HG02885 (cell line): ENCODE measurements around the gene PPP6R1.

Experiments used
- ATAC-seq: cut with Tn5 transposase; IDR thresholded peaks from one replicate; pipeline ENCODE4 v1.9.1; 2021; ENCODE audit warnings: mild to moderate bottlenecking; ENCODE audit not compliant: unreplicated experiment, poor library complexity

Gene PPP6R1, protein sequence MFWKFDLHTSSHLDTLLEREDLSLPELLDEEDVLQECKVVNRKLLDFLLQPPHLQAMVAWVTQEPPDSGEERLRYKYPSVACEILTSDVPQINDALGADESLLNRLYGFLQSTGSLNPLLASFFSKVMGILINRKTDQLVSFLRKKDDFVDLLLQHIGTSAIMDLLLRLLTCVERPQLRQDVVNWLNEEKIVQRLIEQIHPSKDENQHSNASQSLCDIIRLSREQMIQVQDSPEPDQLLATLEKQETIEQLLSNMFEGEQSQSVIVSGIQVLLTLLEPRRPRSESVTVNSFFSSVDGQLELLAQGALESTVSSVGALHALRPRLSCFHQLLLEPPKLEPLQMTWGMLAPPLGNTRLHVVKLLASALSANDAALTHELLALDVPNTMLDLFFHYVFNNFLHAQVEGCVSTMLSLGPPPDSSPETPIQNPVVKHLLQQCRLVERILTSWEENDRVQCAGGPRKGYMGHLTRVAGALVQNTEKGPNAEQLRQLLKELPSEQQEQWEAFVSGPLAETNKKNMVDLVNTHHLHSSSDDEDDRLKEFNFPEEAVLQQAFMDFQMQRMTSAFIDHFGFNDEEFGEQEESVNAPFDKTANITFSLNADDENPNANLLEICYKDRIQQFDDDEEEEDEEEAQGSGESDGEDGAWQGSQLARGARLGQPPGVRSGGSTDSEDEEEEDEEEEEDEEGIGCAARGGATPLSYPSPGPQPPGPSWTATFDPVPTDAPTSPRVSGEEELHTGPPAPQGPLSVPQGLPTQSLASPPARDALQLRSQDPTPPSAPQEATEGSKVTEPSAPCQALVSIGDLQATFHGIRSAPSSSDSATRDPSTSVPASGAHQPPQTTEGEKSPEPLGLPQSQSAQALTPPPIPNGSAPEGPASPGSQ

DNA sequence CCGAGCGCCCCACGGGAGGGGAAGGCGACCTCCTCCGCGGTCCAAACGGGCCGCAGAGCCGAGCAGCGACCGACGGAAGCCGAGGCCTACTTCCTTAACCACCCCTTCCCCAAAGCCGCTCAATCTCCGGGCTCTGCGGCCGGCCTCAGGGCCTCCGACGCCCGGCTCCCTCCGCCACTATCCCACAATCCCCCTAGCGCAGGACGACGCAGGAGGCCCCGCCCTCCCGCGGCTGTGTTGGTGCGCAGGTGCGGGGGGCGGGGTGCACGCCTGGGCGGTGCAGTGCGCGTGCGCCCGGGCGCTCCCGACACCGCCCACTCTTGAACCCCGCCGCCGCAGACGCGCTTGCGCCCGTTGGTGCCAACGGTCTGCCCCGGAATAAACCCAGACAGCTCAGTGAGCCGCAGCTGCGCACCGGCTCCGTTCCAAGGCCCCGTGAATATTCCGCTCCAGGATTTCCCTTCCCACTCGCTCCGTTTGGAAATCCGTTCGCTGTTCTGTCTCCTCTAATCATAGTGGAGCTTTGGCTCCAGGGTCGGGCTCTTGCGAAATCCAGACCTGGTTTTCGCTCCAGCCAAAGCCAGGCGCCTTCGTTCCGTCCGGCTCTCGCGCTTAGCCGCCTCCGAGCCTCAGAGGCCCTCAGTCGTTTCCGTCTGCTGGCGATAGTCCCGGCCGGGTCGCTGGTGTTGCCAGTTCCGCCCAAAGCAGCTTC is at the start of gene PPP6R1:
Gene PPP6R1 (minus strand): TSS at position 190 of the 712 bp plus-strand sequence. CDS start 11,914 bp downstream, outside the sequence.
- ATAC-seq: peak; percentile 69

DNA sequence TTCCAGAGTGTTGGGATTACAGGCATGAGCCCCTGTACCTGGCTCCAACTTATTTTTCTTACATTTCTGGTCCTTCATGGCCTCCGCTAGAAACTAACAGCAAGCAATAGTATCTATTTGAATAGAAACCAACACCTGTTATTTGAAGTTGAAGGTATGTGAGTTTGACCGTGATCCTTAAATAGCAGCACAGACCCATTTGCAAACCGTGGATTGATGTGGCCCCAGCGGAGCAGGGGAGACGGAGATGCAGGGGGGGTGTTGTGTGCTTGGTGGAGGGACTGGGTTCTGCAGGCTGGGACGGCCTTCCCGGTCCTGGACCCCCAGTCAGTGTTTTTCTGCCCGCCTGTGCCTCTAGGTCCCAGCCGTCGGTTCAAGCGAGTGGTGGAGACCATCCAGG is 49.5 kb upstream of the PPP6R1 start:
- no peak for ATAC-seq

DNA sequence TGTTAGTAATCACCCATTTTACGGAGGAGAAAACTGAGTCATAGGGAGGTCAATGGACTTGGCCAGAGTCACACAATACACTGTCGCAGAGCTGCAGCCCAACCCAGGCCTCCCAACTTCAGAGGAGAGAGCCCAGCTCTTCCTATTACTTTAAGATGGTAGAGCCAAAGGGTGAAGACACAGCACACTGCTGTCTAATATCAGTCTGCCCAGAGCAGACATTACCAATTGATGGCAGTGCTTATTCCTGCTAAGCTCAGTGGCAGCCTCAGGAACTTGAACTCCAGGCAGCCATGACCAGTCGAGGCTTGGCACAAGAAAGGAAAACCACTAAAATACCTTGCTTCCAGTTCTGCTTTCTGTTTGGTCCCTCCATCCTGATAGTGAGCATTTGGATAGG is 47.9 kb upstream of the PPP6R1 start:
- ATAC-seq: no peak

DNA sequence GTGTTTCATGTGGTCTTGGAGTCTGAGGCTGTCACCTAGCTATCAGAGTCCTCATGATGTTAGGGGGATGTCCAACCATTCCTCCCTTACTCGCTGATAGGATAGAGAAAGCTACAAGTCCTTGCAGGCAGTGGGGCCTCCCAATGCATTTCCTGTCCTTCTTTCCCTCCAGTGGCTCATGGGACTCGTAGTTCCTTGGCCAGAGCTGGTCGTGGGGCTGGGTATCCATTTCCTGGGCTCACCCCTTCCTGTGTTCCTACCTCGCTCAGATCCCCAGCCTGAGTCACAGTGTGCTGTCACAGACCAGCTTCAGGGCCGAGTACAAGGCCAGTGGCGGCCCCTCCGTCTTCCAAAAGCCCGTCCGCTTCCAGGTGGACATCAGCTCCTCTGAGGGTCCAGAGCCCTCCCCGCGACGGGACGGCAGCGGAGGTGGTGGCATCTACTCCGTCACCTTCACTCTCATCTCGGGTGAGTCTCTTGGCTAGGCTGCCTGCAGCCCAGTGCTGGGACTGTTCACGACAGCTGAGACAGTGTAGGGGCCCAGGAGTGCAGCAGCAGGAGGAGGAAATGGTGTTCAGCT is 47.3 kb upstream of the PPP6R1 start:
- ATAC-seq: no peak

DNA sequence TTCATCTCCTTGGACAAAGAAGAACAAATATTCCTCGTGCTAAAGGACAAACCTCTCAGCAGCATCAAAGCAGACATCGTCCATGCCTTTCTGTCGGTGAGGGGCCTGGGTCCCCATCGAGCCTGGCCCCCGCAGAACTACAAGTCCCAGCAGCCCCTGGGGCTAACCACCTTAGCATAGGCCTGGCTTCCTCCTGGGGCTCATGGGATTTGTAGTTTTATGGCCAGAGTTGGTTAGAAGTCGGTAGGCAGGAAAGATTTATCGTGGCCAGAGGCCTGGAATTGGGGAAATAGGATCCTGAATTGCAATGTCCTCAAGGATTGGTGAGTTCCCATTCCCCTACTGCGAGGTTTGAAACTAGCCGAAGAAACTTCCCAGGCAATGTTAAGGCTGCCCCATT is 46.7 kb upstream of the PPP6R1 start:
- no peak for ATAC-seq

DNA sequence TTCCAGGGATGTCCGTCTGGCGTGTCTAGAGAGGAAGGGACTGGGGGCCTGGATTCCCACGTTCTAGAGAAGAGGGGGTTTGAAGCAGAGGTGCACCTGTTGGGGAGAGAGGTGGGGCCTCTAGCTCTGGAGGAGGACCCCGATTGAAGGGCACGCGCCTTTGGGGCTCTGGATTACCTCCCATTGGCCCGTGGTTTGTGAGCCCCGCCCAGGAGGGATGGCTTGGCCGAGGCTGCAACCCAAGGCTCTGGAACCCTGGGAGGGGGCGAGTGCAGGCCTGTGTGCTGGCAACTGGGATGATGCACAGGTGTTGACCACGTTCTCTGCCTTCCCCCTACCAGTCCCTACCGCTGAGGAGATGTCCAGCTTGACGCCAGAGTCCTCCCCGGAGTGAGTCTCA is 46.2 kb upstream of the PPP6R1 start:
- ATAC-seq: no peak

DNA sequence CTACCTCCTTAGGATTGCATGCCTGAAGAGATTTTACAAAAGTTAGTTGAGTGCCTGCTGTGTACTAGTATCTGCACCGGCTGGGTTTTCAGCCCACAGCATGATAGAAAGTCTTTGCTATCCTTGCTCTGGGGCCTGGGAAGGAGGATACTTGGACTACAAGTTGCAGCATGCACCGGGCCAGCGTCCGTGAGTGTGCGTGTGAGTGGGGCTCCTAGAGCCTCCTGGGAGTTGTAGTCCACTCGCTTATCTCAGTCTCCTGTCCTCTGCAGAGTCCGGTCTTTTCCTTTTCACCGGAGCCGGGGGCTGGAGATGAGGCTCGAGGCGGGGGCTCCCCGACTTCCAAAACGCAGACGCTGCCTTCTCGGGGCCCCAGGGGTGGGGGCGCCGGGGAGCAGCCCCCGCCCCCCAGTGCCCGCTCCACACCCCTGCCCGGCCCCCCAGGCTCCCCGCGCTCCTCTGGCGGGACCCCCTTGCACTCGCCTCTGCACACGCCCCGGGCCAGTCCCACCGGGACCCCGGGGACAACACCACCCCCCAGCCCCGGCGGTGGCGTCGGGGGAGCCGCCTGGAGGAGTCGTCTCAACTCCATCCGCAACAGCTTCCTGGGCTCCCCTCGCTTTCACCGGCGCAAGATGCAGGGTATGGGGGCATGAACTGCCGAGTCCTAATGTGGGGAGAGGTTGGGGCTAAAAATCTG is 45.6 kb upstream of the PPP6R1 start:
- peak; percentile 50 for ATAC-seq

DNA sequence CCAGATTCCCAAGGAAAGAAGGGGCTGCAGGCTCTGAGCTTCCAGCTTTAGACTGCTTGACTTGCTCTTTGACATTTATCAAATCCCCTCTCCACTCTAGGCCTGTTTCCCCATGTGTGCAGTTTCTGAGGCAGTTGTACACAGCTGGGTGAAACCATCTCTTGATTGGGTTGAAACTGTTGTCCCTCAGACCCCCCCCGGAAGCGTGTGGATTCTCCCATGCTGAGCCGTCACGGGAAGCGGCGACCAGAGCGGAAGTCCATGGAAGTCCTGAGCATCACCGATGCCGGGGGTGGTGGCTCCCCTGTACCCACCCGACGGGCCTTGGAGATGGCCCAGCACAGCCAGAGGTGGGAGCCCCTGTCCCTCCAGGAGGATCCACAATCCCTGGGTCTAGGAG is 44.7 kb upstream of the PPP6R1 start:
- no peak for ATAC-seq

DNA sequence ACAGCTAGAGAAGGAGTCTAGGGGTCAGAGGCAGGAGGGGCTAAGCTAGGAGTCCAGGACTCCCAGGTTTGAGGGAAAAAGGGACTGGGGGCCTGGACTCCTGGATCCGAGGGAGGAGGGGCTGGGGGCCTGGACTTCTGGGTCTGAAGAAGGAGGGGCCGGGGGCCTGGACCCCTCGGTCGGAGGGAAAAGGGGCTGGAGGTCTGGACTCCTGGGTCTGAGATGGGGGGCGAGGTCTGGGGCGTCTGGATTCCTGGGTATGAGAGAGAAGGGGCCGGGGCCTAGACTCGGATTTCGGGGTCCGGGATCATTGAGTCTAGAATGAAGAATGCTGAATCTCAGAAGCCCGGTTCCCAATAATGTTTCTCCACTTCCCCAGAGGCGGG is 43.5 kb upstream of the PPP6R1 start:
- no peak for ATAC-seq

DNA sequence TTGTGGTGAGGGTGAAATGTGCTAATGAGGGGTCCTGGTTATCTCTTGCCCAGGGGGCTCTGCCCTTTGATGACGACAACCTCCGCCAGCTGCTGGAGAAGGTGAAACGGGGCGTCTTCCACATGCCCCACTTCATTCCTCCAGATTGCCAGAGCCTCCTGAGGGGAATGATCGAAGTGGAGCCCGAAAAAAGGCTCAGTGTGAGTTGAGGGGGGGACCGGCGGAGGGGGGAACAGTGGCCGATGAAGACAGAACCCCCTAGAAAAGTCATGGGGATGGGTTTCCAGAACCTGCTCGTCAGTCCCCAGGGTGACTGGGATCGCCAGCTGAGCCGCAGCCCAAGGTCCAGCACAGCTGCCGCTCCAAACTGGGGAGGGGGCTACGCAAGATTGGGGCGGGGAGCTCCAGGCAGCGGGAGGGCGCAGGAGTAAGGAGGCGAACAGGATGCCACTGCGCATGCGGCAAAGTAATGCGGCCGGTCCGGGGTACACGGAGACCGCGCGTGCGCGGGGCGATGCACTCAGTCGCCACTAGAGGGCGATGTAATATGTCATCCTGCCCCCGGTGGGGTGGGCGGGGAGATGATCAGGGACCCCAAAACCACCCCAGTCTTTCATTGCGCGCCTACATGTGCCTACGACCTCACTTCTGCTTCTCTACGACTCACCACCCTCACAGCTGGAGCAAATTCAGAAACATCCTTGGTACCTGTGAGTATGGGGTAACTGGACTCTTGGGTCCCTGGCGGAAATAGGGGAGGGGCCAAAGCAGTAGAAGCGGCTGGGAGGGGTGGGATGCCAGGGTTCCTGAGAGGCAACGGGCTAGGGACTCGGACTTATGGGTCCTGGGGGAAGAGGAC is 42.9 kb upstream of the PPP6R1 start:
- peak; percentile 79 for ATAC-seq

DNA sequence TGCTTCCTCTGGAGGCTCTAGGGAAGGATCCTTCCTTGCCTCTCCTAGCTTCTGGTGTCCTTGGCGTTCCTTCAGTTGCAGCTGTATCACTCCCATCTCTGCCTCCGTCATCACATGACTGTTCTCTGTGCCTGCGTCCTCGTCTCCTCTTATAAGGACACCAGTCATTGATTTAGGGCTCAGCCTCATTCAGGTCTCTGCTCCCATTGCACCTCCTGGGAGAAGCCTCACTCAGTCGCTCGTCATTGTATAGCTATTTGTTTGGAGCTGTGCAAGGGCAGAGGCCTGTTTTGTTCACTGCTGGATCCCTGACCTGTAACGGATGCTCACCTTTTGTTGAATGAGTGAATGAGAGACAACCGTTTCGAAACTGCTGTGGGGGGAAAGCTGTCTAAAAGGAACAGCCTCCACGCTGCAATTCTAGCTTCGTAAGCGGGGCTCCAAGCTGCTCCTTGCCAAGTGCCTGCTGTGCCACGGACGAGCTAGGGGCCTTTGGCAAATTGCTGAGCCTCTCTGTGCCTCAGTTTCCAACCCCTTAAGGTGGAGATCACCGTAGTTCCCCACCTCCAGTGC is 42.2 kb upstream of the PPP6R1 start:
- ATAC-seq: no peak

DNA sequence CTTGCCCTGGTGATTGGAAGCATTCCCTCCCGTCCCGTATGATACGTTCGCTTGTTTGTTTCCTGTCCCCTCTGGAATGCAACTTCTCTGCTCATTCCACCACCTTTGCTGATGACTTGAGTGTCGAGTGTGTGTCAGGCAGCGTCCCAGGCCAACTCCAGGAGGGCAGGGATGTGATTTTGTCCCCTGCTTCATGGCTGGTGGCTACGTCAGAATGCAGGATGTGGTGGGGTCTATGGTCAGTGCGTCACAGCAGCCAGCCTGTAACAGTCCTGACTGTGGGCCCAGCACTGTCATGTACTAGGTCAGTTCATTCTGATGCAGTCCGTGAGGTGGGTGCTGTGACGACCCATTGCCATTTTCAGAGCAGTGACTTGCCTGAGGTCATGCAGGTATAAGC is 41.2 kb upstream of the PPP6R1 start:
- no peak for ATAC-seq

DNA sequence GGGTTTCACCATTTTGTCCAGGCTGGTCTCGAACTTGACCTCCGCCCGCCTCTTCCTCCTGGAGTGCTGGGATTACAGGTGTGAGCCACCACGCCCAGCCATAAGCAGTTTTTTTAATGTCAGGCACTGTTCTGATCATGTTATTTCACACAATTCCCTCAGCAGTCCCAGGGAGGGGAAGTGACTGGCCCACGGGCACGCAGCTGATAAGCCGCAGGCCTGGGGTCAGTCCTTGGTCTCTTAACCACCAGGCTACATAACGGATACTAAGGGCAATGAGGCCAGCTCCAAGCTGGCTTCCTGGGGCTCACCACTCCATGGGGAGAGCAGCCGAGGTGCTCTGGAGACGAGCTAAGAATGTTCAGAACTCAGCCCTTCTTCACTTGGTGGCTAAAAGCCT is 38.5 kb upstream of the PPP6R1 start:
- ATAC-seq: no peak

DNA sequence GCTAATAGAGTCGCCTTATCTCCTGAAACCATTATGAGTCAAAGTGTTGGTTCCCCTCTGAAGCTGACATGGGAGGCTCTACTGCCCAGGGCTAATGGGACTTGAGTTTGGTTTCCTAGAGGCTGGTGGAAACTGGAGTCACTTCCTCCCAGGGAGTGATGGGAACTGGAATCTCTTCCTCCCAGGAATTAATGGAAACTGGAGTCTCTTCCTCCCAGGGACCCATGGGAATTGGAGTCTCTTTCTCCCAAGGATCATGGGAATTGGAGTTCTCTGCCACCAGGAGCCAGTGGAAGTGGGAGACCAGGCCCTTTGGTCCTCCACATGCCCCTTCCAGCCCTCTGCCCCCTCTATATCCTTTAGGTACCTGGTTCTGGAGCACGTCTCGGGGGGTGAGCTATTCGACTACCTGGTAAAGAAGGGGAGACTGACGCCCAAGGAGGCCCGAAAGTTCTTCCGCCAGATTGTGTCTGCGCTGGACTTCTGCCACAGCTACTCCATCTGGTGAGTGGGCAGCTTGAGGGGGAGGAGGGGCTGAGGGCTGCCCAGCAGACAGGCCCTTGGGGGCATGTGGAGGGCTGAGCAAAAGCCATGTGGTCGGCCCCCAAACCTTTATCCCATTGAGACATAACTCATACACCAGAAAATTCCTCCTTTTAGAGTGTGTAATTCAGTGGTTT is 30.4 kb upstream of the PPP6R1 start:
- no peak for ATAC-seq

DNA sequence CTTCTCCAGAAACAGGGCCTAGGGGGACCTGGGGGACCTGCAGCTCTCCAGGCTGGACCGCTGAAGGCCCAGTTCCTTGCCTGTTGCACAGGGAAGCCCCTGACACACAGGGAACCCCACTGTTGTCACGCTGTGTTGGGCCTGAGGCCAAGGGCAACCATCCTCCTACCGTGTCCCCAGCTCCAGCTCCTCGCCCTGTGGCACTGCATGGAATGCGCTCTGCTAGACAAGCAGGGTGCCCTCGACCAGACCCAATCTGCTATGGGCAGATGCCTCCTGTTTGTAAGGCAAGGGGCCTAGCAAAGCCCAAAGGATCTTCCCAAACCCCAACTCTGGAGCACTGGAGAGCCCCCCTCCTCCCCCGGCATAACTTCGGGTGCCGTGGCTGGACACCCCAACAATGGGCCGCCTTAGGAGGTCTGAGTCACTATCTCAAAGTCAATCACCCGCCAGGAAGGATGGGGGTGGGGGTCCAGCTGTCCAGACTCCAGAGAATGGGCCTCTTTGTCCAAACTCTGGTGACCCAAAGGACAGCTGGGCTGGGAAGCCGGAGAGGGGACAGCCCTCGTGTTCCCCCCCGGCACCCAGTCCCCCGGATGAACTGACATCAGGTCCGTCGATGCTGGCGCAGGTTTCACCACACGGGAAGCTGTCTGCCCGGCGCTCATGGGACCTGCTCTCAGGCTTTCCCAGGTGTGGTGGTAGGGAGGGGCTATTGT is 28.7 kb upstream of the PPP6R1 start:
- ATAC-seq: no peak

DNA sequence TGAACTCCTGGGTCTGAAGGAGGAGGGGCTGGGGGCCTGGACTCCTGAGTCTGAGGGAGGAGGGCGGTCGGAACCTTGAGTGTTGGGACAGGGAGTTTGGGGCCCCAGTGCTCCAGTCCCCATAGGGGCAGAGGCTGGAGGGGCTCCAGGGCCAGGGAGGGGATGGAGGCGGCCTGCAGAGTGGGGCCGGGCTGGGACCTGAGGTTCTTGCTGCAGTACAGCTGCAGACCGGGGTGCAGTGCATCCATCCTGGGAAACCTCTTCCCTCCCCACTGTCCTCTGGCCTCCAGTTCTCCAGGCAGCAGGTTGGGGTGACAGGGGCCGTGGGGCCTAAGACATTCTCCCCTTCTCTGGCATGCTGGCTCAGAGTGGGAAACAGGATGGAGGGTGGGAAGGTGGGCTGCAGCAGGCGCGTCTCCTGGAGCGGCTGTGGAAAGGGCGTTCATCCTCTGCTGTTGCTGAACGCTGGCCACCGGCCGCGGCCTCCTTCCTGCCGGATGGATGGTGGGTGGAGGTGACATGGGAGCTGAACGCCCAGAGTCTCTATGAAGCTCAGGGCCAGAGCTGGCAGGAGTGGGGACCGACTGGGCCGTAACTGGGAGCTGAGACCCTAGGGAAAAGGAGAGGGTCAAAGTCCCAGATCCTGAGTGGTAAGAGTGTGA is 26.5 kb upstream of the PPP6R1 start:
- no peak for ATAC-seq
